Activated T-helper 1 cell treated with anti-CD3 and anti-CD28 coated beads, Interleukin-12 subunit alpha, Interleukin-12 subunit beta, Interleukin-2, Interleukin-4 antibody, amounts not matched to agents 30 ng/mL and 10 ng/mL and 1 ng/mL, durations not matched to agents 14 hours and 24 hours and 36 hours (primary cell): ENCODE results near the gene KLF17. TPM values are rescaled to one million over a fixed set of nuclear protein-coding genes. Genes with fewer than 3 reads are reported as not detected.

Source experiments
- DNase-seq: peaks from one replicate; pipeline ENCODE4 v3.0.0; 2021; ENCODE audit warnings: low spot score
- H3K27ac Mint-ChIP-seq: one replicate; pipeline ENCODE4 v1.8.0; 2021; ENCODE audit warnings: mild to moderate bottlenecking, mixed read lengths
- H3K27me3 Mint-ChIP-seq: one replicate; pipeline ENCODE4 v1.8.0; 2022; ENCODE audit warnings: mild to moderate bottlenecking, moderate library complexity, mixed read lengths; ENCODE audit not compliant: insufficient read depth
- H3K36me3 Mint-ChIP-seq: one replicate; pipeline ENCODE4 v1.8.0; 2021; ENCODE audit warnings: low read depth, mixed read lengths
- H3K4me1 Mint-ChIP-seq: one replicate; pipeline ENCODE4 v1.8.0; 2021; ENCODE audit warnings: low read depth, mixed read lengths
- H3K4me3 Mint-ChIP-seq: one replicate; pipeline ENCODE4 v1.8.0; 2021; ENCODE audit warnings: mild to moderate bottlenecking, moderate library complexity, mixed read lengths
- H3K9me3 Mint-ChIP-seq: one replicate; pipeline ENCODE4 v1.8.0; 2021; ENCODE audit warnings: mixed read lengths
- intact Hi-C: fragments of 100-400 bp; cut with micrococcal nuclease; formaldehyde crosslinking; loops from one replicate; pipeline ENCODE4 v1.15.1; 2024
- total RNA-seq: library from RNA; stranded (reverse); gene quantifications from 2 replicates; pipeline ENCODE4 v1.2.3, GENCODE V29; 2022

Gene KLF17
- total RNA-seq, 1 donor from 2014 or later: not detected

GRCh38 chr1:44090429-44091252 lies 28.0 kb upstream of the KLF17 start:
- no peaks in the 10 kb centered on the region for H3K9me3 Mint-ChIP-seq
- intact Hi-C loops: loop anchor here (5.0 kb wide), 1 partner anchor 507 kb away; no protein-coding TSS in a partner anchor
- no peak overlapping the region for H3K4me3 Mint-ChIP-seq
- no peak for DNase-seq
- H3K36me3 Mint-ChIP-seq: no peaks in the 10 kb centered on the region
- no peaks in the 10 kb centered on the region for H3K4me1 Mint-ChIP-seq
- H3K27me3 Mint-ChIP-seq: peaks cover 24% of the 10 kb centered on the region
- no peak overlapping the region for H3K27ac Mint-ChIP-seq

- H3K36me3 Mint-ChIP-seq: no peaks in the 10 kb centered on the region
- H3K27ac Mint-ChIP-seq: no peak overlapping the region
- H3K9me3 Mint-ChIP-seq: no peaks in the 10 kb centered on the region
- no peak for DNase-seq
- H3K4me3 Mint-ChIP-seq: no peak overlapping the region
- H3K4me1 Mint-ChIP-seq: no peaks in the 10 kb centered on the region
- intact Hi-C loops: loop anchor here (5.0 kb wide), 1 partner anchor 503 kb away; no protein-coding TSS in a partner anchor
- H3K27me3 Mint-ChIP-seq: peaks cover 24% of the 10 kb centered on the region
Measured at GRCh38 chr1:44094047-44094446, 24.6 kb upstream of the KLF17 start.

GRCh38 chr1:44100183-44100868 lies 18.3 kb upstream of the KLF17 start:
- H3K9me3 Mint-ChIP-seq: no peaks in the 10 kb centered on the region
- no peaks in the 10 kb centered on the region for H3K36me3 Mint-ChIP-seq
- H3K4me1 Mint-ChIP-seq: no peaks in the 10 kb centered on the region
- DNase-seq: no peak
- H3K4me3 Mint-ChIP-seq: no peak overlapping the region
- intact Hi-C loops: no loop called here
- peaks cover 12% of the 10 kb centered on the region for H3K27me3 Mint-ChIP-seq
- H3K27ac Mint-ChIP-seq: no peak overlapping the region

- no peaks in the 10 kb centered on the region for H3K36me3 Mint-ChIP-seq
- H3K4me1 Mint-ChIP-seq: no peaks in the 10 kb centered on the region
- H3K9me3 Mint-ChIP-seq: no peaks in the 10 kb centered on the region
- intact Hi-C loops: no loop called here
- no peak for DNase-seq
- no peak overlapping the region for H3K27ac Mint-ChIP-seq
- H3K4me3 Mint-ChIP-seq: no peak overlapping the region
- peaks cover 9% of the 10 kb centered on the region for H3K27me3 Mint-ChIP-seq
Measured at GRCh38 chr1:44101328-44101727, 17.3 kb upstream of the KLF17 start.

DNA sequence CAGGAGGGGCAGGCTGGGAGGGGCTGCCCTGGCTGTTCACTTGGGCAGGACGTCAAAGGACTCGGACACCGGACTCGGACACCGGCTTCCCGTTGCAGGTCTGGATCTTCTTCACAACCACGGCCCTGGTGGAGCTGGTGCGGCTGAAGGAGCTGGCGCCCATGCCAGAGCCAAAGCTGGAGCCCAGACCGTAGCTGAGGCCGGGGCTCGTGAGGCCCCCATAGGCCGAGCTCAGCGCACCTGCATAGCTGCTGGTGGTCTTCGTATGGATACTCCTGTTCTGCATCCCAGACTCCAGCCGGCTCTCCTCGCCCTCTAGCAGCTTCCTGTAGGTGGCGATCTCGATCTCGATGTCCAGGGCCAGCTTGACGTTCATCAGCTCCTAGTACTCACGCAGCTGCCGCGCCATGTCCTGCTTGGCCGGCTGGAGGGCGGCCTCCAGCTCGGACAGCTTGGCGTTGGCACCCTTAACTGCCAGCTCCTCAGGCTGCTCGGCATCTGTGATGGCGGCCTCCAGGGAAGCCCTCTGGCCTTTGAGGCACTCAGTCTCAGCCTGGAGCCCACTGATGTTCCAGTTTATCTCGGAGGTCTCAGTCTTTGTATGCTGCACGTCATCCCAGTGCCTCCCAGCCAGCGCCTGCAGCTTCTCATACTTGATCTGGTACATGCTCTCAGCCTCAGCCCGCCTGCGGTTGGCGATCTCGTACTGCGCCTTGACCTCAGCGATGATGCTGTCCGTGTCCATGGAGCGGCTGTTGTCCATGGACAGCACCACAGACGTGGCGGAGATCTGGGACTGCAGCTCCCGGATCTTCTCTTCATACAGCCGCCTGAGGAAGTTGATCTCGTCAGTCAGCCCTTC lies 15.1 kb upstream of the KLF17 start:
- Mint-ChIP-seq H3K36me3 (no peaks in the 10 kb centered on the region), H3K4me1 (no peaks in the 10 kb centered on the region), H3K9me3 (no peaks in the 10 kb centered on the region), H3K27ac (no peak overlapping the region), H3K27me3 (peaks cover 14% of the 10 kb centered on the region), H3K4me3 (no peak overlapping the region)
- DNase-seq: no peak
- intact Hi-C loops: no loop called here

GRCh38 chr1:44105810-44106209 lies 12.8 kb upstream of the KLF17 start:
- Mint-ChIP-seq H3K9me3 (no peaks in the 10 kb centered on the region), H3K4me3 (no peak overlapping the region), H3K27me3 (peaks cover 14% of the 10 kb centered on the region), H3K27ac (no peak overlapping the region), H3K4me1 (no peaks in the 10 kb centered on the region), H3K36me3 (no peaks in the 10 kb centered on the region)
- intact Hi-C loops: no loop called here
- no peak for DNase-seq

- Mint-ChIP-seq H3K27ac (no peak overlapping the region), H3K36me3 (no peaks in the 10 kb centered on the region), H3K9me3 (no peaks in the 10 kb centered on the region), H3K4me1 (no peaks in the 10 kb centered on the region), H3K27me3 (peaks cover 14% of the 10 kb centered on the region), H3K4me3 (no peak overlapping the region)
- intact Hi-C loops: no loop called here
- no peak for DNase-seq
Measured at GRCh38 chr1:44108241-44108640, 10.4 kb upstream of the KLF17 start.

DNA sequence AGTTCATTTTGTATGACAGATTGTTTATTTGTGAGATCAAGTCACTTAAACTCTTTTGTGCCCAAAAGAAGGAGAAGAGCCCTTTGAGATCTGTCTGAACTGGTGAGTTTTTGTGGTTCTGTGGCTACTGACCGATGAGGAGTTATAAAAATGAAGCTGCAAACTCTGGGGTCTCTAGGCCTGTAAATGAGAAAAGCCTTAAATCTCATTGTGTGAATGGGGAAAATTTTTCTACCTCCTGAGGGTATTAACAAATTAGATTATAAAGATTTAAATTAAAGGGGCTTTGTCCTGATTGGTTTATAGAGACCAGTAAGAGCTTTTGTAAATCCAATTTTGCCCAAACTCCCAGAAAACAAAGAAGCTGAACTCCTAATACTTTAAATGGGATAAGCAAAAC lies 9.7 kb upstream of the KLF17 start:
- intact Hi-C loops: no loop called here
- Mint-ChIP-seq H3K4me1 (no peaks in the 10 kb centered on the region), H3K4me3 (no peak overlapping the region), H3K27me3 (peaks cover 16% of the 10 kb centered on the region), H3K27ac (no peak overlapping the region), H3K36me3 (no peaks in the 10 kb centered on the region), H3K9me3 (no peaks in the 10 kb centered on the region)
- DNase-seq: no peak

DNA sequence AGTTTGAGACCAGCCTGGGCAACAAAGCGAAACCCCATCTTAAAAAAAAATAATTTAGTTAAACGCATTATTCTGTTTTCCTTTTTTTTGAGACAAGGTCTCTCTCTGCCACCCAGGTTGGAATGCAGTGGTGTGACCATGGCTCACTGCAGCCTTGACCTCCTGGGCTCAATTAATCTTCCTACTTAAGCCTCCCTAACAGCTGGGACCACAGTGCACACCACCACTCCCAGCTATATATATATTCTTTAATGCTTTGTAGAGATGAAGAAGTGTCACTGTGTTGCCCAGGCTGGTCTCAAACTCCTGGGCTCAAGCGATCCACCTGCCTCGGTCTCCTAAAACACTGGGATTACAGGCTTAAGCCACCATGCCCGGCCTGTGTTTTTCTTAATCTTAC lies 7.7 kb upstream of the KLF17 start:
- Mint-ChIP-seq H3K4me1 (no peaks in the 10 kb centered on the region), H3K9me3 (no peaks in the 10 kb centered on the region), H3K4me3 (no peak overlapping the region), H3K27ac (no peak overlapping the region), H3K27me3 (peaks cover 12% of the 10 kb centered on the region), H3K36me3 (no peaks in the 10 kb centered on the region)
- DNase-seq: no peak
- intact Hi-C loops: no loop called here

- Mint-ChIP-seq H3K27ac (no peak overlapping the region), H3K27me3 (peaks cover 8% of the 10 kb centered on the region), H3K4me1 (no peaks in the 10 kb centered on the region), H3K4me3 (no peak overlapping the region), H3K36me3 (no peaks in the 10 kb centered on the region), H3K9me3 (no peaks in the 10 kb centered on the region)
- no peak for DNase-seq
- intact Hi-C loops: no loop called here
Measured at GRCh38 chr1:44111861-44112260, 6.8 kb upstream of the KLF17 start.

- H3K4me3 Mint-ChIP-seq: no peak overlapping the region
- no peak for DNase-seq
- intact Hi-C loops: no loop called here
- H3K4me1 Mint-ChIP-seq: no peaks in the 10 kb centered on the region
- H3K9me3 Mint-ChIP-seq: no peaks in the 10 kb centered on the region
- H3K36me3 Mint-ChIP-seq: no peaks in the 10 kb centered on the region
- no peak overlapping the region for H3K27ac Mint-ChIP-seq
- H3K27me3 Mint-ChIP-seq: peaks cover 7% of the 10 kb centered on the region
Measured at GRCh38 chr1:44112486-44112885, 6.1 kb upstream of the KLF17 start.

- intact Hi-C loops: no loop called here
- Mint-ChIP-seq H3K4me1 (no peaks in the 10 kb centered on the region), H3K4me3 (no peak overlapping the region), H3K27me3 (peaks cover 7% of the 10 kb centered on the region), H3K27ac (no peak overlapping the region), H3K36me3 (no peaks in the 10 kb centered on the region), H3K9me3 (no peaks in the 10 kb centered on the region)
- no peak for DNase-seq
Measured at GRCh38 chr1:44113095-44113609, 5.5 kb upstream of the KLF17 start.
